Measurements from ENCODE around the gene TOR3A.

Gene TOR3A

DNA sequence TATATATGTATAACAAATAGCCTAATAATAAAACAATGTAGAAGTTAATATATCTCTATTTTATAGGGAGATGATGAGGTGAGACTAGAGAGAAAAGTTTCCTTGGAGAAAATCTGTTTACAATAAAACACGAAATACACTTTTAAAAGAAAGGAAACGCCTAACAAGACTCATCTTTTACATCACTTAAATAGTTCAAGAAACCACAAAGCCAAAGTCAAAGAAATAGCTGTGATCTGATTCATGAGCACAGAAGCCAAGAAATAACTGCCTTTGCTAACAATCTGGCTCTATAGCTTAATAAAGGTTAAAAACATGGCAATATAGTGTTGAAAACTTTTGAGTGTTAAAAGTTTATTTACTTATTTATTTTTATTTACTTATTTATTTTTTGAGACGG is 61.5 kb downstream of the TOR3A start:
- Mint-ChIP-seq H3K9me3 (no peaks in the 10 kb centered on the region), H3K27ac (no peak overlapping the region), H3K27me3 (no peaks in the 10 kb centered on the region), H3K4me1 (ENCODE audit: low read depth) (peaks cover 38% of the 10 kb centered on the region), H3K4me3 (no peak overlapping the region), H3K36me3 (ENCODE audit: low read depth) (peaks cover 18% of the 10 kb centered on the region)

DNA sequence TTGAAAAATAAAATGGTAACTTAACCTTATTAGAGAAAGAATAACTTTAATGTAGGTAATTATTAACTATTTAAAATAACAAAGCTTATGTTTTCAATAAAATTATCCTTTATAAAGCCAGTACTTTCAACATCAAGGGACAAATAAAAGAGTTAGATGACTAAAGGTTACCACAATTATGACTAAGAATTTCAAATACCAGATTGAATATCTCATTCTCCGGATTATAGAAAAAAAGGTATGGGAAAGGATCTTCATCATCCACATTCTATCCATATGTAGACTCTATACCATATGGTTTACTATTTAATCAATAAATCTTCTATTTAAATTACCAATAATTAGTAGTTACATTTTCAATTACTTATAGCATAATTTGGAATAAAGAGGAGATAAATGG is 62.8 kb downstream of the TOR3A start:
- H3K36me3 Mint-ChIP-seq (ENCODE audit: low read depth): peaks cover 25% of the 10 kb centered on the region
- no peak overlapping the region for H3K27ac Mint-ChIP-seq
- H3K9me3 Mint-ChIP-seq: peaks cover 4% of the 10 kb centered on the region
- H3K4me3 Mint-ChIP-seq: no peak overlapping the region
- H3K4me1 Mint-ChIP-seq (ENCODE audit: low read depth): peaks cover 38% of the 10 kb centered on the region
- H3K27me3 Mint-ChIP-seq: no peaks in the 10 kb centered on the region

DNA sequence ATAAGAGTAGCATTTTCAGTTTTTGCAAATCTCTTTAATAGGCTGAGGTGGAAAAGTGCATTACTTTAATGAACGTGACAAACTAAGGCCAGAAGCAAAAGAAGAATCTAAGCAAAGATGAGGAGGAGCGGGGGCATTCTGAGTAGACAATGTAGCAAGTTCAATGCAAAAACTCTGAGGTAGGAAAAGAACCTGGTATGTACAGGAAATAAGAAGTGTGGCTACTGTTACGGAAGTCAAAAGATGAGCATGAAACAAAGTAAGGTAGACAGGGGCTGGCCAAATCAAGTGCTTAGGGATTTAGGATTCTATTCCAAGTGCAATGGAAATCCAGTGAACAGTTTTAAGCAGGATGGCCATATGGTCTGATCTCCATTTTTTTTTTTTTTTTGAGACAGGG is 63.7 kb downstream of the TOR3A start:
- Mint-ChIP-seq H3K9me3 (peaks cover 8% of the 10 kb centered on the region), H3K27me3 (no peaks in the 10 kb centered on the region), H3K4me3 (no peak overlapping the region), H3K4me1 (ENCODE audit: low read depth) (peaks cover 31% of the 10 kb centered on the region), H3K36me3 (ENCODE audit: low read depth) (peaks cover 22% of the 10 kb centered on the region), H3K27ac (no peak overlapping the region)
